Vagina (tissue), 2 donors: ENCODE data around the gene GFOD1. TPM values are rescaled to one million over a fixed set of nuclear protein-coding genes. Genes with fewer than 3 reads are reported as not detected.

Experiments
- DNase-seq, 2 donors: peaks; one replicate each; pipeline ENCODE4 v3.0.0-alpha.2; 2017; ENCODE audit errors: extremely low spot score in 2 of 2
- H3K27ac ChIP-seq: fragments of 200-600 bp; sonication (generic); one replicate; pipeline ENCODE4 v1.5.1; 2019
- H3K27me3 ChIP-seq: fragments of 200-600 bp; sonication (generic); one replicate; pipeline ENCODE4 v1.5.1; 2019
- H3K36me3 ChIP-seq, 2 donors: fragments of 200-600 bp; sonication (generic); one replicate each; pipeline ENCODE4 v1.5.1; 2017 to 2019
- H3K4me1 ChIP-seq: fragments of 200-600 bp; sonication (generic); one replicate; pipeline ENCODE4 v1.5.1; 2019
- H3K4me3 ChIP-seq, 2 donors: fragments of 200-600 bp; sonication (generic); 1 replicate in 1 of 2; 2 replicates in 1 of 2; pipeline ENCODE4 v1.5.1; 2016 to 2019
- H3K9me3 ChIP-seq: fragments of 200-600 bp; sonication (generic); one replicate; pipeline ENCODE4 v1.5.1; 2019
- POLR2A ChIP-seq, 2 donors: fragments of 450-650 bp; IDR thresholded peaks; one replicate each; pipeline ENCODE4 v1.6.1; 2017; ENCODE audit warnings: antibody characterized with exemption in 2 of 2, mild to moderate bottlenecking in 2 of 2, moderate library complexity in 2 of 2
- POLR2AphosphoS5 ChIP-seq, 2 donors: sonication (generic); formaldehyde crosslinking; IDR thresholded peaks; one replicate each; pipeline ENCODE4 v1.9.0; 2017; ENCODE audit warnings: antibody characterized with exemption in 2 of 2, mild to moderate bottlenecking in 2 of 2, low read depth in 1 of 2; ENCODE audit not compliant: insufficient read depth in 1 of 2
- intact Hi-C: fragments of 100-400 bp; cut with DNase I; formaldehyde crosslinking; loops from one replicate; pipeline ENCODE4 v1.15.1; 2023
- total RNA-seq: library from RNA; depleted of rRNA; stranded (reverse); fragments of >200 nt; gene quantifications from one replicate; pipeline ENCODE4 v1.2.3, GENCODE V29; 2016
- TF ChIP-seq, protein P1 (sequence below), 3 experiments: fragments of 450-650 bp in 2 of 3; fragments of 200-600 bp in 1 of 3; sonication (generic) in 1 of 3; IDR thresholded peaks; one replicate each; pipeline ENCODE4 v1.5.1; 2017 to 2019; ENCODE audit warnings: antibody characterized with exemption in 3 of 3, mild to moderate bottlenecking in 2 of 3, moderate library complexity in 2 of 3

GFOD1 gene
- total RNA-seq, 1 donor from 2014 or later = 16.9 TPM

DNA sequence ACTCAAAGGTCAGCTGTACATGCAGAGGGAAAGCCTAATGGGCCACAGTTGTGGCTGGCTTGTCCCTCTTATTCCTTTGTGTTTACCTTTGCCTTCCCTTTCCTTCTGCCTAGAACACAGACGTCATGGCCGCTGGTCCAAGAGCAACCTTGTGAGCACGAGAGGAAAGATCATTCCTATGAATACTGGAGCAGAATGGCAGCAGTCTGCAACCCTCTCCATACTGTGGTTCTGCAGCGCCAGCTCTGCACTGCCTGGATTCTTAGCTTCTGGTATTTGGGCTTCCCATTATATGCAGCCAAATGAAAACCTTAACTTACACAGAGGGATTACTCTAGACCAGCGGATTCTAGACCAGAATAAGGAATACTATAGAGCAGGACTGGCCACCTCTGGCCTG, 171.5 kb downstream of the GFOD1 start:
- no peaks in the 10 kb centered on the region for H3K27me3 ChIP-seq
- peaks cover 3 to 57% of the 10 kb centered on the region in 2 donors for H3K36me3 ChIP-seq
- no peaks in the 10 kb centered on the region for H3K4me1 ChIP-seq
- no peaks in the 10 kb centered on the region for H3K9me3 ChIP-seq
- H3K27ac ChIP-seq = no peak overlapping the region
- no peak overlapping the region for H3K4me3 ChIP-seq
- intact Hi-C loops = no loop called here
- no peak for DNase-seq
- TF ChIP-seq, protein P1, sequence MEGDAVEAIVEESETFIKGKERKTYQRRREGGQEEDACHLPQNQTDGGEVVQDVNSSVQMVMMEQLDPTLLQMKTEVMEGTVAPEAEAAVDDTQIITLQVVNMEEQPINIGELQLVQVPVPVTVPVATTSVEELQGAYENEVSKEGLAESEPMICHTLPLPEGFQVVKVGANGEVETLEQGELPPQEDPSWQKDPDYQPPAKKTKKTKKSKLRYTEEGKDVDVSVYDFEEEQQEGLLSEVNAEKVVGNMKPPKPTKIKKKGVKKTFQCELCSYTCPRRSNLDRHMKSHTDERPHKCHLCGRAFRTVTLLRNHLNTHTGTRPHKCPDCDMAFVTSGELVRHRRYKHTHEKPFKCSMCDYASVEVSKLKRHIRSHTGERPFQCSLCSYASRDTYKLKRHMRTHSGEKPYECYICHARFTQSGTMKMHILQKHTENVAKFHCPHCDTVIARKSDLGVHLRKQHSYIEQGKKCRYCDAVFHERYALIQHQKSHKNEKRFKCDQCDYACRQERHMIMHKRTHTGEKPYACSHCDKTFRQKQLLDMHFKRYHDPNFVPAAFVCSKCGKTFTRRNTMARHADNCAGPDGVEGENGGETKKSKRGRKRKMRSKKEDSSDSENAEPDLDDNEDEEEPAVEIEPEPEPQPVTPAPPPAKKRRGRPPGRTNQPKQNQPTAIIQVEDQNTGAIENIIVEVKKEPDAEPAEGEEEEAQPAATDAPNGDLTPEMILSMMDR (IDR thresholded peaks at IDR 0.05) = no peak
- TF ChIP-seq POLR2AphosphoS5 (IDR thresholded peaks at IDR 0.05; ENCODE audit: insufficient read depth in 1 of 2, low read depth in 1 of 2) (no peak), POLR2A (IDR thresholded peaks at IDR 0.05) (no peak)

DNA sequence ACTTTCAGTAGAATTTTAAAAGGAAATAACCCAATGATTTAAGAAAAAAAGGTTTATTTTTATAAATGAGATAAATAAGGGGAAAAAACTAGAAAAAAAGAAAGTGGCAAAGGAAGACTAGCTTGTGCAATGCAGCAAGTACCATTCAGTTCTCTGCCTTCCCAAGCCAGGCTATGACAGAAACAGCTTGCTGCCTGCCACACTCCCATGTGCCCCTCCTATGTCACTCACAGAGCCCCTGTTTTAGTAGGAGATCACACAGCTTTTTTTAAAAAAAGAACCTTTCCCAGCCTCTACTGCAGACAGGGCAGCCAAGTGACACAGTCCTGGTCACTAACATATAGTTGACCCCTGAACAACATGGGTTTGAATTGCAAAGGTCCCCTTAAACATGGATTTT, 172.6 kb downstream of the GFOD1 start:
- H3K9me3 ChIP-seq = no peaks in the 10 kb centered on the region
- H3K27ac ChIP-seq = no peak overlapping the region
- TF ChIP-seq POLR2A (IDR thresholded peaks at IDR 0.05) (no peak), POLR2AphosphoS5 (IDR thresholded peaks at IDR 0.05; ENCODE audit: insufficient read depth in 1 of 2, low read depth in 1 of 2) (no peak)
- TF ChIP-seq, protein P1 (IDR thresholded peaks at IDR 0.05) = no peak
- no peaks in the 10 kb centered on the region for H3K27me3 ChIP-seq
- no peak overlapping the region for H3K4me3 ChIP-seq
- peaks cover 0 to 47% of the 10 kb centered on the region in 2 donors for H3K36me3 ChIP-seq
- intact Hi-C loops = no loop called here
- no peaks in the 10 kb centered on the region for H3K4me1 ChIP-seq
- no peak for DNase-seq

GRCh38 chr6:13311155-13311554, 176.2 kb downstream of the GFOD1 start:
- TF ChIP-seq, protein P1 (IDR thresholded peaks at IDR 0.05) = no peak
- TF ChIP-seq POLR2AphosphoS5 (IDR thresholded peaks at IDR 0.05; ENCODE audit: insufficient read depth in 1 of 2, low read depth in 1 of 2) (no peak), POLR2A (IDR thresholded peaks at IDR 0.05) (no peak)
- intact Hi-C loops = no loop called here
- H3K27me3 ChIP-seq = no peaks in the 10 kb centered on the region
- H3K4me1 ChIP-seq = no peaks in the 10 kb centered on the region
- no peak overlapping the region for H3K4me3 ChIP-seq
- H3K36me3 ChIP-seq = peaks cover 0 to 27% of the 10 kb centered on the region in 2 donors
- DNase-seq = no peak
- no peaks in the 10 kb centered on the region for H3K9me3 ChIP-seq
- no peak overlapping the region for H3K27ac ChIP-seq

GRCh38 chr6:13308332-13308731, 179.1 kb downstream of the GFOD1 start:
- no peak for DNase-seq
- Histone ChIP-seq H3K27me3 (no peaks in the 10 kb centered on the region), H3K27ac (no peak overlapping the region), H3K4me1 (peaks cover 4% of the 10 kb centered on the region), H3K4me3 (no peak overlapping the region), H3K9me3 (no peaks in the 10 kb centered on the region), H3K36me3 (peaks cover 0 to 33% of the 10 kb centered on the region in 2 donors)
- TF ChIP-seq POLR2AphosphoS5 (IDR thresholded peaks at IDR 0.05; ENCODE audit: insufficient read depth in 1 of 2, low read depth in 1 of 2) (no peak), POLR2A (IDR thresholded peaks at IDR 0.05) (no peak)
- TF ChIP-seq, protein P1 (IDR thresholded peaks at IDR 0.05) = no peak
- intact Hi-C loops = no loop called here

Other genes starting within 250 kb of the GFOD1 start
- 13.0 TPM for gene TBC1D7, start 159.1 kb downstream of the GFOD1 start, total RNA-seq
- 7.1 TPM for gene SIRT5, start 87.0 kb upstream of the GFOD1 start, total RNA-seq
- gene NOL7, start 127.7 kb upstream of the GFOD1 start, total RNA-seq = 67.0 TPM
- gene RANBP9, start 224.2 kb upstream of the GFOD1 start, total RNA-seq = 50.6 TPM